Bronchial epithelial cell (primary cell): ENCODE measurements around the gene ST3GAL3. TPM values are rescaled to one million over a fixed set of nuclear protein-coding genes. Genes with fewer than 3 reads are reported as not detected.

Source experiments
- DNase-seq: peaks from one replicate; pipeline ENCODE4 v3.0.0-alpha.2; 2010; ENCODE audit warnings: low read depth
- FAIRE-seq: peaks from 2 replicates; lab custom pipeline; 2011; peaks lifted over from hg19 to GRCh38; lab: Jason Lieb, UNC
- H3K27me3 ChIP-seq: 2 replicates; pipeline ENCODE4 v1.5.1; 2011; ENCODE audit warnings: low read length; ENCODE audit not compliant: control insufficient read depth, insufficient read depth
- H3K36me3 ChIP-seq: 2 replicates; pipeline ENCODE4 v1.5.1; 2011; ENCODE audit warnings: low read length; ENCODE audit not compliant: control insufficient read depth, insufficient read depth
- H3K4me3 ChIP-seq: 2 replicates; pipeline ENCODE4 v1.5.1; 2011; ENCODE audit warnings: mild to moderate bottlenecking, low read depth, low read length, control low read depth
- CTCF ChIP-seq: IDR thresholded peaks from 2 replicates; pipeline ENCODE4 v1.5.1; 2011; ENCODE audit warnings: mild to moderate bottlenecking, moderate library complexity, low read length, control low read depth, inconsistent platforms; ENCODE audit not compliant: insufficient read depth, severe bottlenecking
- total RNA-seq: library from RNA; depleted of rRNA; stranded (reverse); fragments of >200 nt; gene quantifications from 2 replicates; pipeline ENCODE4 v1.2.1, GENCODE V29; 2014

The ST3GAL3 gene
- total RNA-seq, 1 donor from 2014 or later, result 10.3 TPM

- DNase-seq (no peak), FAIRE-seq (no peak)
- Histone ChIP-seq H3K36me3 (peaks cover 64% of the 10 kb centered on the region), H3K4me3 (no peak overlapping the region), H3K27me3 (no peaks in the 10 kb centered on the region)
- TF ChIP-seq CTCF, result no peak
Measured at GRCh38 chr1:43691871-43692815, 15.2 kb upstream of the ST3GAL3 start.

- FAIRE-seq (no peak), DNase-seq (no peak)
- H3K36me3 ChIP-seq, result peaks cover 65% of the 10 kb centered on the region
- H3K4me3 ChIP-seq, result no peak overlapping the region
- no peak for TF ChIP-seq CTCF
- H3K27me3 ChIP-seq, result no peaks in the 10 kb centered on the region
Measured at GRCh38 chr1:43693371-43693770, 14.0 kb upstream of the ST3GAL3 start.

GRCh38 chr1:43699281-43699680 lies 8.1 kb upstream of the ST3GAL3 start:
- no peak for DNase-seq
- Histone ChIP-seq H3K36me3 (peaks cover 37% of the 10 kb centered on the region), H3K27me3 (no peaks in the 10 kb centered on the region), H3K4me3 (no peak overlapping the region)
- no peak for FAIRE-seq
- no peak for TF ChIP-seq CTCF

GRCh38 chr1:43703836-43704235 lies 3.5 kb upstream of the ST3GAL3 start:
- no peak overlapping the region for H3K4me3 ChIP-seq
- H3K36me3 ChIP-seq, result peaks cover 18% of the 10 kb centered on the region
- no peak for DNase-seq
- no peak for FAIRE-seq
- no peak for TF ChIP-seq CTCF
- no peaks in the 10 kb centered on the region for H3K27me3 ChIP-seq

- FAIRE-seq (no peak), DNase-seq (no peak)
- Histone ChIP-seq H3K36me3 (peaks cover 15% of the 10 kb centered on the region), H3K4me3 (no peak overlapping the region), H3K27me3 (no peaks in the 10 kb centered on the region)
- peak; percentile 33 for TF ChIP-seq CTCF
Measured at GRCh38 chr1:43704838-43705237, 2.5 kb upstream of the ST3GAL3 start.
